ENCODE results near the gene CIB1. TPM values are rescaled to one million over a fixed set of nuclear protein-coding genes. Genes with fewer than 3 reads are reported as not detected.

CIB1 gene
- total and polyA plus RNA-seq, 2 of the 8 experiments (the other 6 are each of a cell fraction or from before 2014, with no cell fraction given): 26.0 to 63.5 TPM

GRCh38 chr15:90234096-90234988 lies 601 bp upstream of the CIB1 start, which contains the start of gene GDPGP1:
Gene GDPGP1 (plus strand): TSS chr15:90234209. CDS start chr15:90240909, 6,700 bp downstream.
- peaks cover 0 to 1% of the 10 kb centered on the region in 2 experiments for H4K20me1 ChIP-seq (replicated peaks in 1 of 2; ENCODE audit: control insufficient read depth in 1 of 2, insufficient read depth in 2 of 2, low read length in 2 of 2)
- no peak within 1 kb of the TSS for H4K91ac ChIP-seq (replicated peaks; ENCODE audit: insufficient read length, low read length)
- H3K23me2 ChIP-seq (ENCODE audit: low read depth, low read length): peaks cover 5% of the 10 kb centered on the region
- peak within 1 kb of the TSS; percentile 88; the same call in 1 of the 2 replicates for H4K8ac ChIP-seq (ENCODE audit: extremely low read depth, insufficient read depth, low read length)
- H3K9ac ChIP-seq (replicated peaks in 1 of 4; ENCODE audit: extremely low read depth in 1 of 4, low read depth in 3 of 4, low read length in 3 of 4): peak within 1 kb of the TSS; percentile 35 to 59 (median 50)
- FAIRE-seq (no peak), DNase-seq (ENCODE audit: low read depth in 1 of 2, low spot score in 2 of 2) (no peak)
- no peaks in the 10 kb centered on the region for H3K27me3 ChIP-seq (replicated peaks in 1 of 4; ENCODE audit: control insufficient read depth in 3 of 4, extremely low read depth in 1 of 4, insufficient read depth in 3 of 4, low read length in 3 of 4)
- CTCF ChIA-PET (ENCODE audit: partially characterized antibody): interaction anchor here (0.5 to 4.6 kb wide), 18 partner anchors 12 to 473 kb away, joined by 3 to 47 read pairs (median 5); partner anchors contain the start of genes NGRN and TTLL13
- peak within 1 kb of the TSS; percentile 28 for H3K4ac ChIP-seq (replicated peaks; ENCODE audit: insufficient read length, low read depth, low read length)
- H3K4me2 ChIP-seq (ENCODE audit: insufficient read depth in 1 of 2, low read depth in 2 of 2, low read length in 2 of 2): peak within 1 kb of the TSS; percentile 57 to 86
- POLR2A ChIA-PET (ENCODE audit: partially characterized antibody): interaction anchor here (0.8 to 2.3 kb wide), 7 partner anchors 15 to 57 kb away, joined by 3 to 12 read pairs (median 4); partner anchors contain the start of genes SEMA4B and TTLL13
- H2BK15ac ChIP-seq (ENCODE audit: low read length): no peak within 1 kb of the TSS
- H3K14ac ChIP-seq (ENCODE audit: insufficient read length): no peak within 1 kb of the TSS
- H2AFZ ChIP-seq (ENCODE audit: low read length): no peak within 1 kb of the TSS; the same call in 1 of the 2 replicates
- no peak within 1 kb of the TSS for H3K18ac ChIP-seq (ENCODE audit: extremely low read depth, low read length)
- H2BK12ac ChIP-seq (ENCODE audit: low read depth, low read length): no peak within 1 kb of the TSS
- no peak within 1 kb of the TSS for H2BK20ac ChIP-seq (ENCODE audit: low read length)
- H3K79me1 ChIP-seq (ENCODE audit: low read depth, low read length): peaks cover 6% of the 10 kb centered on the region
- H3K9me3 ChIP-seq (ENCODE audit: insufficient read depth in 2 of 2, low read depth in 1 of 2, low read length in 1 of 2): no peaks in the 10 kb centered on the region
- H3K56ac ChIP-seq (replicated peaks; ENCODE audit: insufficient read length, low read depth, low read length): no peak within 1 kb of the TSS
- no peaks in the 10 kb centered on the region for H3K79me2 ChIP-seq (ENCODE audit: control insufficient read depth in 1 of 2, insufficient read depth in 2 of 2, low read length in 2 of 2)
- H3K4me3 ChIP-seq (ENCODE audit: extremely low read depth in 1 of 4, insufficient read depth in 2 of 4, low read depth in 3 of 4, low read length in 4 of 4): peak within 1 kb of the TSS; percentile 57 to 76 (median 73)
- no peak within 1 kb of the TSS for H2BK5ac ChIP-seq (ENCODE audit: low read depth, low read length)
- H3K4me1 ChIP-seq (replicated peaks in 1 of 4; ENCODE audit: control insufficient read depth in 3 of 4, insufficient read depth in 4 of 4, low read length in 3 of 4): peaks cover 0 to 6% (median under 1%) of the 10 kb centered on the region in 4 experiments; a peak in 4 of 7 replicates
- no peak within 1 kb of the TSS for H4K5ac ChIP-seq (ENCODE audit: insufficient read length, low read depth, low read length)
- no peak within 1 kb of the TSS for H2AK5ac ChIP-seq (ENCODE audit: low read depth, low read length)
- 36% methylated on average over 22 of the region's 49 CpGs; no CpG with 5 or more reads in 1 of the 2 experiments for WGBS, 2 experiments (ENCODE audit: extremely low coverage in 1 of 2, insufficient coverage in 1 of 2, insufficient read length in 1 of 2, insufficient replicate concordance in 2 of 2, low coverage in 1 of 2, low lambda C conversion rate in 2 of 2, missing lambda C conversion rate in 1 of 2)
- H3K36me3 ChIP-seq (ENCODE audit: control insufficient read depth in 2 of 4, insufficient read depth in 4 of 4, low read length in 3 of 4): peaks cover 0 to 3% (median 0%) of the 10 kb centered on the region in 4 experiments; a peak in 4 of 8 replicates
- H2BK120ac ChIP-seq (replicated peaks; ENCODE audit: low read depth, low read length): no peak within 1 kb of the TSS
- no peak within 1 kb of the TSS for H3K23ac ChIP-seq (ENCODE audit: insufficient read length)
- H3K27ac ChIP-seq (ENCODE audit: low read depth, low read length): no peak within 1 kb of the TSS
- TF ChIP-seq CBX5 (IDR thresholded peaks at IDR 0.05; ENCODE audit: low read depth, low read length) (no peak), ATF2 (IDR thresholded peaks at IDR 0.05; ENCODE audit: low read length) (no peak), KDM1A (IDR thresholded peaks at IDR 0.05; ENCODE audit: borderline replicate concordance, low read length) (no peak), BCL11A (IDR thresholded peaks at IDR 0.05; ENCODE audit: low read depth in 2 of 2, low read length in 2 of 2) (no peak), RFX5 (IDR thresholded peaks at IDR 0.05; ENCODE audit: borderline replicate concordance, low read depth, low read length) (no peak), CTBP2 (IDR thresholded peaks at IDR 0.05; ENCODE audit: borderline replicate concordance, insufficient read depth, insufficient read length, low read length) (no peak), BACH1 (IDR thresholded peaks at IDR 0.05; ENCODE audit: low read length) (peak; percentile 73), NANOG (IDR thresholded peaks at IDR 0.05; ENCODE audit: insufficient read depth, low read depth, low read length, poor library complexity, severe bottlenecking) (no peak), JUND (IDR thresholded peaks at IDR 0.05; ENCODE audit: low read length) (no peak)
